ENCODE results near the gene DGKG.

Gene DGKG

GRCh38 chr3:186286114-186286513 is 75.9 kb downstream of the DGKG start:
- no peak overlapping the region for H3K4me3 ChIP-seq (ENCODE audit: low read length)
- no peak overlapping the region for H3K56ac ChIP-seq (ENCODE audit: low read length)
- H3K9ac ChIP-seq (ENCODE audit: low read length), result no peak overlapping the region
- H3K4ac ChIP-seq (ENCODE audit: low read depth, low read length), result no peak overlapping the region
- no peak overlapping the region for H2BK5ac ChIP-seq (ENCODE audit: low read length)
- H2BK15ac ChIP-seq (replicated peaks; ENCODE audit: low read depth), result no peak overlapping the region
- no peak overlapping the region for H3K18ac ChIP-seq (ENCODE audit: low read length)
- H2AK5ac ChIP-seq (ENCODE audit: low read length), result no peak overlapping the region
- H2BK120ac ChIP-seq (ENCODE audit: low read depth, low read length), result no peak overlapping the region
- WGBS (ENCODE audit: extremely low coverage, insufficient coverage, low lambda C conversion rate), result no CpG with 5 or more reads among the region's 5 CpGs
- no peaks in the 10 kb centered on the region for H3K79me1 ChIP-seq (ENCODE audit: low read length)
- no peaks in the 10 kb centered on the region for H3K27me3 ChIP-seq (ENCODE audit: insufficient read depth, low read length, poor library complexity)
- no peaks in the 10 kb centered on the region for H3K36me3 ChIP-seq (ENCODE audit: control insufficient read depth, insufficient read depth, low read length)
- no peaks in the 10 kb centered on the region for H3K79me2 ChIP-seq (ENCODE audit: control insufficient read depth, insufficient read depth, low read length)
- H3K4me2 ChIP-seq (ENCODE audit: low read length), result no peak overlapping the region
- no peak overlapping the region for H3K23ac ChIP-seq (ENCODE audit: low read length)
- H4K5ac ChIP-seq (ENCODE audit: low read length), result no peak overlapping the region
- H3K27ac ChIP-seq (ENCODE audit: low read depth, low read length), result no peak overlapping the region
- no peaks in the 10 kb centered on the region for H3K4me1 ChIP-seq (ENCODE audit: control insufficient read depth, low read depth, low read length)
- peak; percentile 11 for DNase-seq
- no peak overlapping the region for H4K8ac ChIP-seq (ENCODE audit: low read depth, low read length)

GRCh38 chr3:186284661-186285060 is 77.4 kb downstream of the DGKG start:
- no peak for DNase-seq
- Histone ChIP-seq H4K5ac (ENCODE audit: low read length) (no peak overlapping the region), H3K56ac (ENCODE audit: low read length) (no peak overlapping the region), H3K9ac (ENCODE audit: low read length) (no peak overlapping the region), H3K36me3 (ENCODE audit: control insufficient read depth, insufficient read depth, low read length) (no peaks in the 10 kb centered on the region), H3K79me2 (ENCODE audit: control insufficient read depth, insufficient read depth, low read length) (no peaks in the 10 kb centered on the region), H3K4me2 (ENCODE audit: low read length) (no peak overlapping the region), H2BK5ac (ENCODE audit: low read length) (no peak overlapping the region), H3K4ac (ENCODE audit: low read depth, low read length) (no peak overlapping the region), H3K27me3 (ENCODE audit: insufficient read depth, low read length, poor library complexity) (no peaks in the 10 kb centered on the region), H3K4me1 (ENCODE audit: control insufficient read depth, low read depth, low read length) (no peaks in the 10 kb centered on the region), H2BK120ac (ENCODE audit: low read depth, low read length) (no peak overlapping the region), H2BK15ac (replicated peaks; ENCODE audit: low read depth) (no peak overlapping the region), H3K23ac (ENCODE audit: low read length) (no peak overlapping the region), H3K4me3 (ENCODE audit: low read length) (no peak overlapping the region), H3K79me1 (ENCODE audit: low read length) (no peaks in the 10 kb centered on the region), H3K27ac (ENCODE audit: low read depth, low read length) (no peak overlapping the region), H2AK5ac (ENCODE audit: low read length) (no peak overlapping the region), H3K18ac (ENCODE audit: low read length) (no peak overlapping the region), H4K8ac (ENCODE audit: low read depth, low read length) (no peak overlapping the region)
- WGBS (ENCODE audit: extremely low coverage, insufficient coverage, low lambda C conversion rate), result no CpG with 5 or more reads among the region's 6 CpGs

GRCh38 chr3:186284349-186284652 is 77.7 kb downstream of the DGKG start:
- Histone ChIP-seq H3K4me2 (ENCODE audit: low read length) (no peak overlapping the region), H3K18ac (ENCODE audit: low read length) (no peak overlapping the region), H4K8ac (ENCODE audit: low read depth, low read length) (no peak overlapping the region), H3K56ac (ENCODE audit: low read length) (no peak overlapping the region), H4K5ac (ENCODE audit: low read length) (no peak overlapping the region), H3K4me3 (ENCODE audit: low read length) (no peak overlapping the region), H3K23ac (ENCODE audit: low read length) (no peak overlapping the region), H3K27ac (ENCODE audit: low read depth, low read length) (no peak overlapping the region), H3K4ac (ENCODE audit: low read depth, low read length) (no peak overlapping the region), H3K9ac (ENCODE audit: low read length) (no peak overlapping the region), H2AK5ac (ENCODE audit: low read length) (no peak overlapping the region), H3K79me1 (ENCODE audit: low read length) (no peaks in the 10 kb centered on the region), H3K4me1 (ENCODE audit: control insufficient read depth, low read depth, low read length) (no peaks in the 10 kb centered on the region), H2BK120ac (ENCODE audit: low read depth, low read length) (no peak overlapping the region), H3K79me2 (ENCODE audit: control insufficient read depth, insufficient read depth, low read length) (no peaks in the 10 kb centered on the region), H3K27me3 (ENCODE audit: insufficient read depth, low read length, poor library complexity) (no peaks in the 10 kb centered on the region), H2BK5ac (ENCODE audit: low read length) (no peak overlapping the region), H3K36me3 (ENCODE audit: control insufficient read depth, insufficient read depth, low read length) (no peaks in the 10 kb centered on the region), H2BK15ac (replicated peaks; ENCODE audit: low read depth) (no peak overlapping the region)
- no CpG with 5 or more reads among the region's 8 CpGs for WGBS (ENCODE audit: extremely low coverage, insufficient coverage, low lambda C conversion rate)
- DNase-seq, result no peak

GRCh38 chr3:186283651-186284348 is 78.2 kb downstream of the DGKG start:
- no peaks in the 10 kb centered on the region for H3K36me3 ChIP-seq (ENCODE audit: control insufficient read depth, insufficient read depth, low read length)
- H3K27me3 ChIP-seq (ENCODE audit: insufficient read depth, low read length, poor library complexity), result no peaks in the 10 kb centered on the region

GRCh38 chr3:186283096-186283495 is 78.9 kb downstream of the DGKG start:
- Histone ChIP-seq H2BK5ac (ENCODE audit: low read length) (no peak overlapping the region), H3K4me2 (ENCODE audit: low read length) (no peak overlapping the region), H3K36me3 (ENCODE audit: control insufficient read depth, insufficient read depth, low read length) (no peaks in the 10 kb centered on the region), H3K9ac (ENCODE audit: low read length) (no peak overlapping the region), H4K5ac (ENCODE audit: low read length) (no peak overlapping the region), H3K56ac (ENCODE audit: low read length) (no peak overlapping the region), H2AK5ac (ENCODE audit: low read length) (no peak overlapping the region), H3K23ac (ENCODE audit: low read length) (no peak overlapping the region), H3K79me1 (ENCODE audit: low read length) (no peaks in the 10 kb centered on the region), H4K8ac (ENCODE audit: low read depth, low read length) (no peak overlapping the region), H3K4ac (ENCODE audit: low read depth, low read length) (no peak overlapping the region), H2BK120ac (ENCODE audit: low read depth, low read length) (no peak overlapping the region), H3K79me2 (ENCODE audit: control insufficient read depth, insufficient read depth, low read length) (no peaks in the 10 kb centered on the region), H3K4me1 (ENCODE audit: control insufficient read depth, low read depth, low read length) (no peaks in the 10 kb centered on the region), H3K27me3 (ENCODE audit: insufficient read depth, low read length, poor library complexity) (no peaks in the 10 kb centered on the region), H3K27ac (ENCODE audit: low read depth, low read length) (no peak overlapping the region), H3K18ac (ENCODE audit: low read length) (no peak overlapping the region), H2BK15ac (replicated peaks; ENCODE audit: low read depth) (no peak overlapping the region), H3K4me3 (ENCODE audit: low read length) (no peak overlapping the region)
- no CpG with 5 or more reads among the region's 8 CpGs for WGBS (ENCODE audit: extremely low coverage, insufficient coverage, low lambda C conversion rate)
- DNase-seq, result no peak

More at GRCh38 chr3:186283651-186284348, 78.2 kb downstream of the DGKG start:
- no peak overlapping the region for H3K4me2 ChIP-seq (ENCODE audit: low read length)
- no peak overlapping the region for H3K23ac ChIP-seq (ENCODE audit: low read length)
- H4K8ac ChIP-seq (ENCODE audit: low read depth, low read length), result no peak overlapping the region
- H3K9ac ChIP-seq (ENCODE audit: low read length), result no peak overlapping the region
- DNase-seq, result no peak
- H3K4me3 ChIP-seq (ENCODE audit: low read length), result no peak overlapping the region
- H2AK5ac ChIP-seq (ENCODE audit: low read length), result no peak overlapping the region
- WGBS (ENCODE audit: extremely low coverage, insufficient coverage, low lambda C conversion rate), result no CpG with 5 or more reads among the region's 6 CpGs
- no peaks in the 10 kb centered on the region for H3K79me1 ChIP-seq (ENCODE audit: low read length)
- H2BK15ac ChIP-seq (replicated peaks; ENCODE audit: low read depth), result no peak overlapping the region
- H2BK5ac ChIP-seq (ENCODE audit: low read length), result no peak overlapping the region
- no peaks in the 10 kb centered on the region for H3K79me2 ChIP-seq (ENCODE audit: control insufficient read depth, insufficient read depth, low read length)
- H3K4ac ChIP-seq (ENCODE audit: low read depth, low read length), result no peak overlapping the region
- no peak overlapping the region for H2BK120ac ChIP-seq (ENCODE audit: low read depth, low read length)
- H3K4me1 ChIP-seq (ENCODE audit: control insufficient read depth, low read depth, low read length), result no peaks in the 10 kb centered on the region
- no peak overlapping the region for H3K18ac ChIP-seq (ENCODE audit: low read length)
- no peak overlapping the region for H3K56ac ChIP-seq (ENCODE audit: low read length)
- no peak overlapping the region for H4K5ac ChIP-seq (ENCODE audit: low read length)
- H3K27ac ChIP-seq (ENCODE audit: low read depth, low read length), result no peak overlapping the region

- Histone ChIP-seq H4K8ac (ENCODE audit: low read depth, low read length) (no peak overlapping the region), H3K4me1 (ENCODE audit: control insufficient read depth, low read depth, low read length) (no peaks in the 10 kb centered on the region), H3K23ac (ENCODE audit: low read length) (no peak overlapping the region), H2BK120ac (ENCODE audit: low read depth, low read length) (no peak overlapping the region), H2BK15ac (replicated peaks; ENCODE audit: low read depth) (no peak overlapping the region), H3K27ac (ENCODE audit: low read depth, low read length) (no peak overlapping the region), H4K5ac (ENCODE audit: low read length) (no peak overlapping the region), H3K36me3 (ENCODE audit: control insufficient read depth, insufficient read depth, low read length) (no peaks in the 10 kb centered on the region), H3K9ac (ENCODE audit: low read length) (no peak overlapping the region), H3K4ac (ENCODE audit: low read depth, low read length) (no peak overlapping the region), H3K18ac (ENCODE audit: low read length) (no peak overlapping the region), H3K79me1 (ENCODE audit: low read length) (no peaks in the 10 kb centered on the region), H3K27me3 (ENCODE audit: insufficient read depth, low read length, poor library complexity) (no peaks in the 10 kb centered on the region), H2AK5ac (ENCODE audit: low read length) (no peak overlapping the region), H3K56ac (ENCODE audit: low read length) (no peak overlapping the region), H3K4me3 (ENCODE audit: low read length) (no peak overlapping the region), H2BK5ac (ENCODE audit: low read length) (no peak overlapping the region), H3K79me2 (ENCODE audit: control insufficient read depth, insufficient read depth, low read length) (no peaks in the 10 kb centered on the region), H3K4me2 (ENCODE audit: low read length) (no peak overlapping the region)
- WGBS (ENCODE audit: extremely low coverage, insufficient coverage, low lambda C conversion rate), result no CpG with 5 or more reads among the region's 2 CpGs
- no peak for DNase-seq
Measured at GRCh38 chr3:186281176-186281575, 80.9 kb downstream of the DGKG start.
